A673 (cell line): ENCODE results near the gene HOXB3. TPM values are rescaled to one million over a fixed set of nuclear protein-coding genes. Genes with fewer than 3 reads are reported as not detected.

Experiments
- BruUV-seq: library from RNA; stranded (reverse); fragments of 400-500 nt; replicated peaks from 2 replicates; lab custom pipeline; 2021; lab: Mats Ljungman, UMichigan
- CTCF ChIA-PET: fragments of 300-600 bp; sonication (Branson Sonifier 250); formaldehyde crosslinking; loops from one replicate; lab custom pipeline; 2022; ENCODE audit warnings: antibody characterized with exemption; lab: Charles Lee
- POLR2A ChIA-PET: fragments of 300-600 bp; sonication (Branson Sonifier 250); formaldehyde crosslinking; loops from one replicate; lab custom pipeline; 2022; ENCODE audit warnings: antibody characterized with exemption; ENCODE audit not compliant: low non-redundant PET; lab: Charles Lee
- DNase-seq: peaks from one replicate; pipeline ENCODE4 v3.0.0-alpha.2; 2015; ENCODE audit warnings: low spot score
- H3K27ac ChIP-seq: fragments of 200-600 bp; sonication (generic); 2 replicates; pipeline ENCODE4 v1.5.1; 2016; ENCODE audit warnings: mixed run types, low read depth, mild to moderate bottlenecking, mixed read lengths, antibody characterized with exemption, low read length; ENCODE audit not compliant: poor library complexity, severe bottlenecking
- H3K27me3 ChIP-seq: fragments of 200-600 bp; sonication (generic); replicated peaks from 2 replicates; pipeline ENCODE4 v1.6.1; 2017; ENCODE audit warnings: mixed run types, low read depth, mild to moderate bottlenecking, mixed read lengths, antibody characterized with exemption, low read length; ENCODE audit not compliant: insufficient read depth, poor library complexity
- H3K36me3 ChIP-seq: fragments of 200-600 bp; sonication (generic); 2 replicates; pipeline ENCODE4 v1.6.1; 2016; ENCODE audit warnings: mixed run types, mild to moderate bottlenecking, mixed read lengths, antibody characterized with exemption, low read length; ENCODE audit not compliant: insufficient read depth, poor library complexity, severe bottlenecking
- H3K4me1 ChIP-seq: fragments of 200-600 bp; sonication (generic); 2 replicates; pipeline ENCODE4 v1.6.1; 2017; ENCODE audit warnings: mixed run types, mild to moderate bottlenecking, mixed read lengths, antibody characterized with exemption, low read length; ENCODE audit not compliant: insufficient read depth, poor library complexity, severe bottlenecking
- H3K4me3 ChIP-seq: fragments of 200-600 bp; sonication (generic); 2 replicates; pipeline ENCODE4 v1.5.1; 2016; ENCODE audit warnings: low read depth, mixed run types, mild to moderate bottlenecking, mixed read lengths, low read length; ENCODE audit not compliant: poor library complexity, severe bottlenecking
- H3K9me3 ChIP-seq: fragments of 200-600 bp; sonication (generic); 2 replicates; pipeline ENCODE4 v1.6.1; 2016; ENCODE audit warnings: mixed run types, low read depth, mild to moderate bottlenecking, mixed read lengths, antibody characterized with exemption, low read length; ENCODE audit not compliant: poor library complexity, severe bottlenecking
- EZH2 ChIP-seq: fragments of 200-600 bp; sonication (generic); IDR thresholded peaks from 2 replicates; pipeline ENCODE4 v1.6.1; 2017; ENCODE audit warnings: borderline replicate concordance, low read depth, mild to moderate bottlenecking, mixed read lengths, antibody characterized with exemption, low read length; ENCODE audit not compliant: poor library complexity, severe bottlenecking
- intact Hi-C: fragments of 100-400 bp; cut with micrococcal nuclease; formaldehyde crosslinking; loops from one replicate; pipeline ENCODE4 v1.10.0; 2022; ENCODE audit not compliant: unreplicated experiment
- total RNA-seq: library from RNA; stranded (reverse); gene quantifications from 2 replicates; pipeline ENCODE4 v1.2.3, GENCODE V29; 2021
- TF ChIP-seq, protein P1 (sequence below): fragments of 300-800, 200-600 bp; sonication (generic); conservative IDR thresholded peaks from 2 replicates; pipeline ENCODE4 v1.5.1; 2017; ENCODE audit warnings: low read depth, mild to moderate bottlenecking, antibody characterized with exemption, low read length, moderate library complexity, mixed read lengths

Gene HOXB3
- total RNA-seq, 1 experiment from 2014 or later = 40.7 TPM

GRCh38 chr17:48571826-48572417, 18.1 kb downstream of the HOXB3 start:
- Histone ChIP-seq H3K36me3 (no peaks in the 10 kb centered on the region), H3K27me3 (no peaks in the 10 kb centered on the region), H3K4me3 (no peak overlapping the region), H3K9me3 (no peaks in the 10 kb centered on the region), H3K4me1 (peaks cover 64% of the 10 kb centered on the region), H3K27ac (peak overlapping the region; percentile 20)
- ChIA-PET CTCF (no interaction called here), POLR2A (interaction anchor here (0.7 kb wide), 1 partner anchor 14 kb away, joined by 3 read pairs; no protein-coding TSS in a partner anchor)
- intact Hi-C loops = no loop called here
- BruUV-seq = no TSS peak
- no peak for DNase-seq
- TF ChIP-seq, protein P1, sequence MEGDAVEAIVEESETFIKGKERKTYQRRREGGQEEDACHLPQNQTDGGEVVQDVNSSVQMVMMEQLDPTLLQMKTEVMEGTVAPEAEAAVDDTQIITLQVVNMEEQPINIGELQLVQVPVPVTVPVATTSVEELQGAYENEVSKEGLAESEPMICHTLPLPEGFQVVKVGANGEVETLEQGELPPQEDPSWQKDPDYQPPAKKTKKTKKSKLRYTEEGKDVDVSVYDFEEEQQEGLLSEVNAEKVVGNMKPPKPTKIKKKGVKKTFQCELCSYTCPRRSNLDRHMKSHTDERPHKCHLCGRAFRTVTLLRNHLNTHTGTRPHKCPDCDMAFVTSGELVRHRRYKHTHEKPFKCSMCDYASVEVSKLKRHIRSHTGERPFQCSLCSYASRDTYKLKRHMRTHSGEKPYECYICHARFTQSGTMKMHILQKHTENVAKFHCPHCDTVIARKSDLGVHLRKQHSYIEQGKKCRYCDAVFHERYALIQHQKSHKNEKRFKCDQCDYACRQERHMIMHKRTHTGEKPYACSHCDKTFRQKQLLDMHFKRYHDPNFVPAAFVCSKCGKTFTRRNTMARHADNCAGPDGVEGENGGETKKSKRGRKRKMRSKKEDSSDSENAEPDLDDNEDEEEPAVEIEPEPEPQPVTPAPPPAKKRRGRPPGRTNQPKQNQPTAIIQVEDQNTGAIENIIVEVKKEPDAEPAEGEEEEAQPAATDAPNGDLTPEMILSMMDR = no peak
- no peak for TF ChIP-seq EZH2

GRCh38 chr17:48571024-48571818, 18.8 kb downstream of the HOXB3 start:
- DNase-seq = no peak
- Histone ChIP-seq H3K9me3 (no peaks in the 10 kb centered on the region), H3K27ac (no peak overlapping the region), H3K4me1 (peaks cover 67% of the 10 kb centered on the region), H3K27me3 (no peaks in the 10 kb centered on the region), H3K4me3 (no peak overlapping the region), H3K36me3 (no peaks in the 10 kb centered on the region)
- ChIA-PET POLR2A (interaction anchor here (0.6 to 0.7 kb wide), 2 partner anchors 13 to 14 kb away, joined by 3 to 4 read pairs; no protein-coding TSS in a partner anchor), CTCF (no interaction called here)
- intact Hi-C loops = no loop called here
- BruUV-seq = no TSS peak
- TF ChIP-seq, protein P1 = no peak
- TF ChIP-seq EZH2 = no peak

GRCh38 chr17:48570325-48571023, 19.6 kb downstream of the HOXB3 start:
- ChIA-PET POLR2A (interaction anchor here (0.6 kb wide), 1 partner anchor 13 kb away, joined by 4 read pairs; no protein-coding TSS in a partner anchor), CTCF (interaction anchor here (0.6 kb wide), 1 partner anchor 8 kb away, joined by 3 read pairs; no protein-coding TSS in a partner anchor)
- TF ChIP-seq, protein P1 = no peak
- TF ChIP-seq EZH2 = no peak
- DNase-seq = no peak
- H3K4me3 ChIP-seq = no peak overlapping the region
- no peaks in the 10 kb centered on the region for H3K27me3 ChIP-seq
- H3K4me1 ChIP-seq = peaks cover 66% of the 10 kb centered on the region
- BruUV-seq = no TSS peak
- no peaks in the 10 kb centered on the region for H3K36me3 ChIP-seq
- H3K9me3 ChIP-seq = no peaks in the 10 kb centered on the region
- no peak overlapping the region for H3K27ac ChIP-seq
- intact Hi-C loops = no loop called here
